ENCODE results near the gene NWD2. TPM values are rescaled to one million over a fixed set of nuclear protein-coding genes. Genes with fewer than 3 reads are reported as not detected.

NWD2 gene
- total and polyA plus RNA-seq, 9 of the 15 experiments (the other 6 are each of a cell fraction or from before 2014, with no cell fraction given) = not detected

DNA sequence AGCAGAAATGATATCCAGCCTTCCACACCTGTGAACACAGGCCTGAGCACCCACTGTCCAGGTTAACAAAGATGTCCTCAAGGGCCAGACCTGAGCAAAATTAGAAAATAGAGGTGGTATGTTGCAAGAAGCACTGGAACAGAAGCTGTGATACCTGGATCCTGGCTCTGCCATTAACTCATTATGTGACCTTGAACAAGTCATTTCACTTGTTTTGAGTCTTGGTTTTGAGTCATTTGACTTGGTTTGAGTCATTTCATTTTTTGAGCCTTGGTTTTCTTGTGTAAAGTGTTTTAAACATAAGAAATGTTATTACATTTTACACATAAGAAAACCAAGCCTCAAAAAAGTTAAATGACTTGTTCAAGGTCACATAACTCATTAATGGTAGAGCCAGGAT is 2.9 kb upstream of the NWD2 start:
- intact Hi-C loops (cut with micrococcal nuclease) = no loop called here
- no peak overlapping the region for H3K4me3 ChIP-seq
- ChIA-PET POLR2A (interaction anchor here (0.9 kb wide), 1 partner anchor 22 kb away, joined by 3 read pairs; no protein-coding TSS in a partner anchor), CTCF (ENCODE audit: low intra/inter-chr PET ratio) (no interaction called here)
- H3K9ac ChIP-seq (ENCODE audit: insufficient read depth in 1 of 2, low read depth in 2 of 2, low read length in 2 of 2) = no peak overlapping the region
- no peak overlapping the region for H3K4me2 ChIP-seq (ENCODE audit: insufficient read depth, low read length)
- in situ Hi-C loops (cut with MboI) = no loop called here
- peaks cover 0 to 6% of the 10 kb centered on the region in 2 experiments; a peak in 1 of 5 replicates for H3K4me1 ChIP-seq (replicated peaks in 1 of 2; ENCODE audit: control insufficient read depth in 2 of 2, insufficient read depth in 2 of 2, low read length in 2 of 2)
- H3K9me3 ChIP-seq (replicated peaks; ENCODE audit: control insufficient read depth, insufficient read depth, low read depth, low read length) = no peaks in the 10 kb centered on the region
- H3K79me2 ChIP-seq (ENCODE audit: control insufficient read depth, insufficient read depth, low read length) = no peaks in the 10 kb centered on the region
- H3K27ac ChIP-seq (ENCODE audit: extremely low read depth, low read depth, low read length) = no peak overlapping the region
- H3K9me1 ChIP-seq (ENCODE audit: control insufficient read depth, insufficient read depth, low read length) = no peaks in the 10 kb centered on the region
- H3K27me3 ChIP-seq (ENCODE audit: control insufficient read depth in 2 of 2, insufficient read depth in 2 of 2, low read length in 2 of 2) = no peaks in the 10 kb centered on the region; a peak in 1 of 5 replicates
- H2AFZ ChIP-seq (ENCODE audit: low read depth, low read length) = no peak overlapping the region
- H4K20me1 ChIP-seq (replicated peaks; ENCODE audit: control insufficient read depth, insufficient read depth, low read length) = no peaks in the 10 kb centered on the region
- FAIRE-seq (no peak), ATAC-seq (no peak), DNase-seq (ENCODE audit: extremely low read depth in 1 of 4, low spot score in 3 of 4) (no peak)
- no peaks in the 10 kb centered on the region for H3K36me3 ChIP-seq (ENCODE audit: control insufficient read depth, insufficient read depth, low read length)
- no TSS peak for BruUV-seq (replicated peaks)
- TF ChIP-seq ZNF224 (CRISPR knock-in tag; IDR thresholded peaks at IDR 0.05) = no peak
- no peak for TF ChIP-seq ZNF75A (CRISPR knock-in tag; IDR thresholded peaks at IDR 0.05)
- TF ChIP-seq SIRT6 (IDR thresholded peaks at IDR 0.05; ENCODE audit: low read depth, low read length) = no peak
- TF ChIP-seq ZNF282 (CRISPR knock-in tag; IDR thresholded peaks at IDR 0.05) = no peak
- TF ChIP-seq SREBF1 (IDR thresholded peaks at IDR 0.05; ENCODE audit: borderline replicate concordance, low read depth, low read length) = no peak
- TF ChIP-seq, protein P1, sequence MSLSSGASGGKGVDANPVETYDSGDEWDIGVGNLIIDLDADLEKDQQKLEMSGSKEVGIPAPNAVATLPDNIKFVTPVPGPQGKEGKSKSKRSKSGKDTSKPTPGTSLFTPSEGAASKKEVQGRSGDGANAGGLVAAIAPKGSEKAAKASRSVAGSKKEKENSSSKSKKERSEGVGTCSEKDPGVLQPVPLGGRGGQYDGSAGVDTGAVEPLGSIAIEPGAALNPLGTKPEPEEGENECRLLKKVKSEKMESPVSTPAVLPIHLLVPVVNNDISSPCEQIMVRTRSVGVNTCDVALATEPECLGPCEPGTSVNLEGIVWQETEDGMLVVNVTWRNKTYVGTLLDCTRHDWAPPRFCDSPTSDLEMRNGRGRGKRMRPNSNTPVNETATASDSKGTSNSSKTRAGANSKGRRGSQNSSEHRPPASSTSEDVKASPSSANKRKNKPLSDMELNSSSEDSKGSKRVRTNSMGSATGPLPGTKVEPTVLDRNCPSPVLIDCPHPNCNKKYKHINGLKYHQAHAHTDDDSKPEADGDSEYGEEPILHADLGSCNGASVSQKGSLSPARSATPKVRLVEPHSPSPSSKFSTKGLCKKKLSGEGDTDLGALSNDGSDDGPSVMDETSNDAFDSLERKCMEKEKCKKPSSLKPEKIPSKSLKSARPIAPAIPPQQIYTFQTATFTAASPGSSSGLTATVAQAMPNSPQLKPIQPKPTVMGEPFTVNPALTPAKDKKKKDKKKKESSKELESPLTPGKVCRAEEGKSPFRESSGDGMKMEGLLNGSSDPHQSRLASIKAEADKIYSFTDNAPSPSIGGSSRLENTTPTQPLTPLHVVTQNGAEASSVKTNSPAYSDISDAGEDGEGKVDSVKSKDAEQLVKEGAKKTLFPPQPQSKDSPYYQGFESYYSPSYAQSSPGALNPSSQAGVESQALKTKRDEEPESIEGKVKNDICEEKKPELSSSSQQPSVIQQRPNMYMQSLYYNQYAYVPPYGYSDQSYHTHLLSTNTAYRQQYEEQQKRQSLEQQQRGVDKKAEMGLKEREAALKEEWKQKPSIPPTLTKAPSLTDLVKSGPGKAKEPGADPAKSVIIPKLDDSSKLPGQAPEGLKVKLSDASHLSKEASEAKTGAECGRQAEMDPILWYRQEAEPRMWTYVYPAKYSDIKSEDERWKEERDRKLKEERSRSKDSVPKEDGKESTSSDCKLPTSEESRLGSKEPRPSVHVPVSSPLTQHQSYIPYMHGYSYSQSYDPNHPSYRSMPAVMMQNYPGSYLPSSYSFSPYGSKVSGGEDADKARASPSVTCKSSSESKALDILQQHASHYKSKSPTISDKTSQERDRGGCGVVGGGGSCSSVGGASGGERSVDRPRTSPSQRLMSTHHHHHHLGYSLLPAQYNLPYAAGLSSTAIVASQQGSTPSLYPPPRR (CRISPR knock-in tag; IDR thresholded peaks at IDR 0.05; ENCODE audit: borderline replicate concordance) = no peak
- TF ChIP-seq, protein P2, sequence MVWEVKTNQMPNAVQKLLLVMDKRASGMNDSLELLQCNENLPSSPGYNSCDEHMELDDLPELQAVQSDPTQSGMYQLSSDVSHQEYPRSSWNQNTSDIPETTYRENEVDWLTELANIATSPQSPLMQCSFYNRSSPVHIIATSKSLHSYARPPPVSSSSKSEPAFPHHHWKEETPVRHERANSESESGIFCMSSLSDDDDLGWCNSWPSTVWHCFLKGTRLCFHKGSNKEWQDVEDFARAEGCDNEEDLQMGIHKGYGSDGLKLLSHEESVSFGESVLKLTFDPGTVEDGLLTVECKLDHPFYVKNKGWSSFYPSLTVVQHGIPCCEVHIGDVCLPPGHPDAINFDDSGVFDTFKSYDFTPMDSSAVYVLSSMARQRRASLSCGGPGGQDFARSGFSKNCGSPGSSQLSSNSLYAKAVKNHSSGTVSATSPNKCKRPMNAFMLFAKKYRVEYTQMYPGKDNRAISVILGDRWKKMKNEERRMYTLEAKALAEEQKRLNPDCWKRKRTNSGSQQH (CRISPR knock-in tag; IDR thresholded peaks at IDR 0.05) = no peak
- no peak for TF ChIP-seq XRCC5 (IDR thresholded peaks at IDR 0.05; ENCODE audit: low read depth, low read length)
- TF ChIP-seq PHF20 (IDR thresholded peaks at IDR 0.05; ENCODE audit: partially characterized antibody) = no peak
- no peak for TF ChIP-seq E2F3 (CRISPR knock-in tag; IDR thresholded peaks at IDR 0.05)
- TF ChIP-seq CBFB (CRISPR knock-in tag; IDR thresholded peaks at IDR 0.05) = no peak
- TF ChIP-seq SIN3A (IDR thresholded peaks at IDR 0.05; ENCODE audit: borderline replicate concordance in 2 of 2, control insufficient read depth in 1 of 2, low read depth in 2 of 2, low read length in 2 of 2) = no peak
- TF ChIP-seq MTA3 (IDR thresholded peaks at IDR 0.05; ENCODE audit: borderline replicate concordance) = no peak
- no peak for TF ChIP-seq LARP7 (IDR thresholded peaks at IDR 0.05)
- no peak for TF ChIP-seq BACH1 (tag; IDR thresholded peaks at IDR 0.05)
